BLaER1 (cell line): ENCODE results near the gene ELP6.
"Not testable (repeated sequence)": the region's sequence is repeated elsewhere in the genome, so short reads cannot be mapped to it uniquely, and the experiment has no call there.

Experiments
- H3K27ac ChIP-seq: shearing (Covaris generic); formaldehyde crosslinking; 2 replicates; pipeline ENCODE4 v1.8.1; 2022
- H3K27me3 ChIP-seq: shearing (Covaris generic); formaldehyde crosslinking; 2 replicates; pipeline ENCODE4 v1.8.1; 2022
- H3K36me3 ChIP-seq: shearing (Covaris generic); formaldehyde crosslinking; 2 replicates; pipeline ENCODE4 v1.8.1; 2022
- H3K4me1 ChIP-seq: shearing (Covaris generic); formaldehyde crosslinking; 2 replicates; pipeline ENCODE4 v1.8.1; 2022
- H3K4me2 ChIP-seq: shearing (Covaris generic); formaldehyde crosslinking; 2 replicates; pipeline ENCODE4 v1.8.1; 2022
- H3K4me3 ChIP-seq: shearing (Covaris generic); formaldehyde crosslinking; 2 replicates; pipeline ENCODE4 v1.8.1; 2022
- H3K9ac ChIP-seq: shearing (Covaris generic); formaldehyde crosslinking; 2 replicates; pipeline ENCODE4 v1.8.1; 2022
- H3K9me3 ChIP-seq: shearing (Covaris generic); formaldehyde crosslinking; 2 replicates; pipeline ENCODE4 v1.8.1; 2022
- H4K20me1 ChIP-seq: shearing (Covaris generic); formaldehyde crosslinking; 2 replicates; pipeline ENCODE4 v1.8.1; 2022
- Cebpa-rat ChIP-seq: shearing (Covaris generic); IDR thresholded peaks from 2 replicates; pipeline ENCODE4 v1.8.1; 2022

ELP6 gene

GRCh38 chr3:47515100-47515499, 1.6 kb upstream of the ELP6 start:
- H3K27me3 ChIP-seq = no peaks in the 10 kb centered on the region
- no peak overlapping the region for H3K27ac ChIP-seq
- H3K9me3 ChIP-seq = no peaks in the 10 kb centered on the region
- no peak overlapping the region for H3K9ac ChIP-seq
- no peak overlapping the region for H3K4me3 ChIP-seq
- peaks cover 15% of the 10 kb centered on the region for H3K36me3 ChIP-seq
- peaks cover 15% of the 10 kb centered on the region for H3K4me1 ChIP-seq
- TF ChIP-seq Cebpa-rat = no peak
- H4K20me1 ChIP-seq = no peaks in the 10 kb centered on the region
- no peak overlapping the region for H3K4me2 ChIP-seq

DNA sequence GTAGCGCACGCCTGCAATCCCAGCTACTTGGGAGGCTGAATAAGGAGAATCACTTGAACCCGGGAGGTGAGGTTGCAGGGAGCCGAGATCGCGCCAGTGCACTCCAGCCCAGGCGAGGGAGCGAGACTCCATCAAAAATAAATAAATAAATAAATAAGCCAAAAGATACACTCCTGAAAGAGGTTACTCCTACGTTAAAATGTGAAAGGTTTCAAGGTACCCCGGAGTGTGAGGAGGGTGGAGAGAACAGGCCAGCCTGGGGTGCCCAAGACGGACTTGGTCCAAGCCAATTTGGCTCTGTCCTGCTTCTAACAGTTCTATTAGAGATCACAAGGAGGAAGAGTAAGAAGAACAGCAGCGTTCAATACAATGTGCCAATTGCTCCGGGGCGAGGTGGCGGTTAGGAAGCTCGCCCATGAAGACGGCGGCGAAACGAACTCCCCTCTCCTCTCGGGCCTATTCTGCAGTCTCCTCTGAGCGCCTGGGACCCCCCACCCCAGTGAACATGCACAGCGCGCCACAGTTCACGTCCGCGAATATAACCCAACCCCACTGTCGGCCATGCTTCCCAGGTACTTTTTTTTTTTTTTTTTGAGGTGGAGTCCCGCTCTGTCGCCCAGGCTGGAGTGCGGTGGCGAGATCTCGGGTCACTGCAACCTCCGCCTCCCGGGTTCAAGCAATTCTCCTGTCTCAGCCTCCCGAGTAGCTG, 942 bp downstream of the ELP6 start:
- Histone ChIP-seq H3K4me1 (peaks cover 15% of the 10 kb centered on the region), H3K4me3 (peak overlapping the region; percentile 81), H3K9me3 (no peaks in the 10 kb centered on the region), H4K20me1 (no peaks in the 10 kb centered on the region), H3K27me3 (no peaks in the 10 kb centered on the region), H3K27ac (peak overlapping the region; percentile 93), H3K4me2 (peak overlapping the region; percentile 87), H3K9ac (peak overlapping the region; percentile 93), H3K36me3 (peaks cover 40% of the 10 kb centered on the region)
- TF ChIP-seq Cebpa-rat = no peak

DNA sequence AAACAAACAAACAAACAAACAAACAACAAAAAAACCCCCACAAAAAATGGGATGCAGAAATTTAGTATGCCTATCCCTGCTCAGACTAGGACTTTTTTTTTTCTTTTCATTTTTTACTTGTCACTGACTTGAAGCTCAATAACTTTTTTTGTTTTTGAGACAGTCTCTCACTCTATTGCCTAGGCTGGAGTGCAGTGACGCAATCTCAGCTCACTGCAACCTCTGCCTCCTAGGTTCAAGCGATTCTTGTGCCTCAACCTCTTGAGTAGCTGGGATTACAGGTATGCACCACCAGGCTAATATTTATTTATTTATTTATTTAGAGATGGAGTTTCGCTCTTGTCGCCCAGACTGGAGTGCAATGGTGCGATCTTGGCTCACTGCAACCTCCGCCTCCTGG, 8.2 kb downstream of the ELP6 start:
- not testable (repeated sequence) for H3K9ac ChIP-seq, H3K4me1 ChIP-seq, H3K27ac ChIP-seq, H3K27me3 ChIP-seq, H3K4me3 ChIP-seq, H3K9me3 ChIP-seq, H3K4me2 ChIP-seq, H4K20me1 ChIP-seq
- H3K36me3 ChIP-seq = peaks cover 94% of the 10 kb centered on the region

GRCh38 chr3:47504113-47504512, 9.4 kb downstream of the ELP6 start:
- Histone ChIP-seq H3K4me1 (no peaks in the 10 kb centered on the region), H3K27me3 (no peaks in the 10 kb centered on the region), H3K9ac (no peak overlapping the region), H4K20me1 (no peaks in the 10 kb centered on the region), H3K4me3 (no peak overlapping the region), H3K9me3 (no peaks in the 10 kb centered on the region), H3K36me3 (peaks cover 93% of the 10 kb centered on the region), H3K4me2 (no peak overlapping the region), H3K27ac (no peak overlapping the region)
- TF ChIP-seq Cebpa-rat = no peak

DNA sequence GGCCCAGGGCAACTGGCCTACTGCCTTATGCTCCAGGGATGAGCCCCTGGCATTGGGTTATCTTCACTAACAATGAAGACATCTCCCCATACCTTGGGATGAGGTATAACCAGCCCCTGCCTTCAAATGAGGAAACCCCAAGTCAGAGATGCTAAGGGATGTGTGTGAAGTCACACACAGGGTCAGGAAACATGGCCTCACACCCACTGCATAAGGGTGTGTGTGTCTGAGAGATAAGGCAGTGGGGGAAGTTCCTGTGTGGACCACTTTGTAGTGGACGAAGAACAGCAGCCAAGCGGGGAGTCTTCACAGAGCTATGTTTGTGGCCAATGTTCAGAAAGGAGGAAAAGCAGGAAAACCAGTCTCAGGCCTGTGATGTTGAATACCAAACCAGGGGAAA, 10.5 kb downstream of the ELP6 start:
- peaks cover 93% of the 10 kb centered on the region for H3K36me3 ChIP-seq

DNA sequence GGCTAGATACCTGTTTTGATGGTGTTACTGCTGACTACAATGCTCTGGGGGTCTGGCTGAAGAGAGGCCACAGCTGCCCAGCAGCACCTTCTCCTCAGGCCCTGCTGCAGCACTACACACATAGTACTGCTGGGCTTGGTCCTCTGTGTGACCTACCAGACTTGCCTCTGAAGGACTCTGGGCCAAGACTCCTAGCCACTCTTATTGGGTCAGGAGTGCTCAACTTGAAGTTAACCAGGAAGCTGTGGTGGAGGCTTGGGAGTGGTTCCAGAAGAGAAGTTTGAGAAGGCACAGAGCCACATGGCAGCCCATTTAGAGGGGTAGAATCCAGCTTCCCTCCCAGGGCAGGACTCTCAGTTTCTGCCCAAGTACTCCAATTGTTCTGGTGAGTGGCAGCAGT, 16.6 kb downstream of the ELP6 start:
- Histone ChIP-seq H3K9me3 (no peaks in the 10 kb centered on the region), H3K4me2 (no peak overlapping the region), H3K36me3 (peaks cover 75% of the 10 kb centered on the region), H3K9ac (no peak overlapping the region), H3K4me3 (no peak overlapping the region), H3K27ac (0 out of 2 replicates have a peak overlapping the region, but pooled peaks have one; percentile 22), H3K27me3 (no peaks in the 10 kb centered on the region), H4K20me1 (no peaks in the 10 kb centered on the region), H3K4me1 (peaks cover 35% of the 10 kb centered on the region)
- no peak for TF ChIP-seq Cebpa-rat

More for the DNA sequence above, 10.5 kb downstream of the ELP6 start:
- no peaks in the 10 kb centered on the region for H3K4me1 ChIP-seq
- H3K27me3 ChIP-seq = no peaks in the 10 kb centered on the region
- no peak overlapping the region for H3K4me3 ChIP-seq
- H3K27ac ChIP-seq = no peak overlapping the region
- no peak overlapping the region for H3K9ac ChIP-seq
- no peak for TF ChIP-seq Cebpa-rat
- H3K4me2 ChIP-seq = no peak overlapping the region
- H3K9me3 ChIP-seq = no peaks in the 10 kb centered on the region
- H4K20me1 ChIP-seq = no peaks in the 10 kb centered on the region

GRCh38 chr3:47495886-47496285, 17.6 kb downstream of the ELP6 start:
- Histone ChIP-seq H3K36me3 (peaks cover 65% of the 10 kb centered on the region), H3K4me2 (no peak overlapping the region), H3K4me1 (peaks cover 45% of the 10 kb centered on the region), H3K4me3 (no peak overlapping the region), H3K27me3 (no peaks in the 10 kb centered on the region), H3K27ac (0 out of 2 replicates have a peak overlapping the region, but pooled peaks have one; percentile 18), H3K9me3 (no peaks in the 10 kb centered on the region), H4K20me1 (no peaks in the 10 kb centered on the region), H3K9ac (no peak overlapping the region)
- TF ChIP-seq Cebpa-rat = no peak

- Histone ChIP-seq H3K27ac (peak overlapping the region; percentile 18; the same call in 1 of the 2 replicates), H3K27me3 (no peaks in the 10 kb centered on the region), H3K9me3 (no peaks in the 10 kb centered on the region), H4K20me1 (no peaks in the 10 kb centered on the region), H3K36me3 (peaks cover 57% of the 10 kb centered on the region), H3K4me1 (peaks cover 53% of the 10 kb centered on the region), H3K9ac (no peak overlapping the region), H3K4me2 (no peak overlapping the region), H3K4me3 (no peak overlapping the region)
- no peak for TF ChIP-seq Cebpa-rat
Observed at GRCh38 chr3:47495111-47495510, 18.4 kb downstream of the ELP6 start.

DNA sequence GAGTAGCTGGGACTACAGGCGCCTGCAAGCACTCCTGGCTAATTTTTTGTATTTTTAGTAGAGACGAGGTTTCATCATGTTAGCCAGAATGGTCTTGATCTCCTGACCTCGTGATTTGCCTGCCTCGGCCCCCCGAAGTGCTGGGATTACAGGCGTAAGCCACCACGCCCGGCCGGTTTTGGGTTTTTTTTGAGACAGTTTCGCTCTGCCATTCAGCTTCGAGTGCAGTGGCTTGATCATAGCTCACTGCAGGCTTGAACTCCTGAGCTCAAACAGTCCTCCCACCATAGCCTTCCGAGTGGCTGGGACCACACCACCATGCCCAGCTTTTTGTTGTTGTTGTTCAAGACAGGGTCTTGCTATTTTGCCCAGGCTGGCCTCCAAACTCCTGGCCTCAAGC, 21.7 kb downstream of the ELP6 start:
- H3K4me1 ChIP-seq = peaks cover 57% of the 10 kb centered on the region
- no peaks in the 10 kb centered on the region for H4K20me1 ChIP-seq
- peak overlapping the region; percentile 60; the same call in 1 of the 2 replicates for H3K27ac ChIP-seq
- no peak overlapping the region; the same call in 1 of the 2 replicates for H3K9ac ChIP-seq
- no peak overlapping the region for H3K4me3 ChIP-seq
- no peak for TF ChIP-seq Cebpa-rat
- H3K27me3 ChIP-seq = no peaks in the 10 kb centered on the region
- peaks cover 50% of the 10 kb centered on the region for H3K36me3 ChIP-seq
- H3K4me2 ChIP-seq = peak overlapping the region; percentile 70
- no peaks in the 10 kb centered on the region for H3K9me3 ChIP-seq

DNA sequence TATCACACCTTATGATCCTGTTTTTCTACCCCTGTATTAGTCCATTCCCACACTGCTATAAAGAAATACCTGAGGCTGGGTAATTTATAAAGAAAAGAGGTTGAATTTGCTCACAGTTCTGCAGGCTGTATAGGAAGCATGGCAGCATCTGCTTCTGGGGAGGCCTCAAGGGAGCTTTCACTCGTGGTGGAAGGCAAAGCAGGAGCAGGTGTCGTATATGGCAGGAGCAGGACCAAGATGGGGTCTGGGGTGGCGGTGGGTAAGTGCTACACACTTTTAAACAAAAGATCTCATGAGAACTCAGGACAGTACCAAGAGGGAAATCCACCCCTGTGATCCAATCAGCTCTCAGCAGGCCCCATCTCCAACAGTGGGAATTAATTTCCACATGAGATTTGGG, 22.3 kb downstream of the ELP6 start:
- no peaks in the 10 kb centered on the region for H4K20me1 ChIP-seq

More for the DNA sequence above, 22.3 kb downstream of the ELP6 start:
- Histone ChIP-seq H3K36me3 (peaks cover 49% of the 10 kb centered on the region), H3K27me3 (no peaks in the 10 kb centered on the region), H3K4me1 (peaks cover 57% of the 10 kb centered on the region), H3K27ac (peak overlapping the region; percentile 60; the same call in 1 of the 2 replicates), H3K9ac (no peak overlapping the region), H3K4me3 (no peak overlapping the region), H3K4me2 (peak overlapping the region; percentile 70), H3K9me3 (no peaks in the 10 kb centered on the region)
- TF ChIP-seq Cebpa-rat = no peak
